HG03066 (cell line): ENCODE data around the gene UQCC3.
A peak's percentile ranks its signal among the peaks of the same experiment; 100 is the strongest.
"Not testable (repeated sequence)": the region's sequence is repeated elsewhere in the genome, so short reads cannot be mapped to it uniquely, and the experiment has no call there.

Source experiments
- ATAC-seq: cut with Tn5 transposase; IDR thresholded peaks from one replicate; pipeline ENCODE4 v1.9.1; 2021; ENCODE audit warnings: low read depth; ENCODE audit not compliant: unreplicated experiment

Gene UQCC3

DNA sequence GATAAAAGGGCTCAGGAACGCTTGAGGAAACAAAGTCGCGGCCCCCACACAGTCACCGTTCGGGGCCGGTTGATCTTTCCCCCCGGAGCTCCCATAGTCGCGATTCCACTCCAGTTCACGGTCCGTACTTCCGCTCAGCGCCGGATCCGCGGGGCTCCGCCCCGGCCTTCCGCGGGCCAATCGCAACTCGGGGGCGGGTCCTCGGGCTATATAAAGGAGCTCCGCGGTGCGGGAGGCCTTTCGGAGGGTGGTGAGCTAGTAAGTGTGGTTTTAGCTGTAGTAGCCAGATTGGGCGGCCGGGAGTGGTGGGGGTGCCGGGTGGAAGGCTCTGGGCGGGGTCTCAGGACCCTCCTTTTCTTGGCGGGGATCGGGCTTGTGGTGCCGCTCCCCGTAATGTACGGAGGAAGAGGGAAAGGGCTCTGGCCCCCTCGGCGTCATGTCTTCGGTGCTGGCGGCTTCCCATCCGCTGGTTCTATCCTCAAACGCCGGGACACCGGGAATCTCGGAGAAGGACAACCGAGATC, 6.3 kb upstream of the UQCC3 start, which contains the start of the genes C11orf98 and CSKMT:
C11orf98 (minus strand) TSS at position 136 of the 524 bp plus-strand sequence; CDS start at position 95, 41 bp downstream.
CSKMT (plus strand) TSS at position 238 of the 524 bp plus-strand sequence. CDS start 568 bp downstream, outside the sequence.
- peak; percentile 82 for ATAC-seq

DNA sequence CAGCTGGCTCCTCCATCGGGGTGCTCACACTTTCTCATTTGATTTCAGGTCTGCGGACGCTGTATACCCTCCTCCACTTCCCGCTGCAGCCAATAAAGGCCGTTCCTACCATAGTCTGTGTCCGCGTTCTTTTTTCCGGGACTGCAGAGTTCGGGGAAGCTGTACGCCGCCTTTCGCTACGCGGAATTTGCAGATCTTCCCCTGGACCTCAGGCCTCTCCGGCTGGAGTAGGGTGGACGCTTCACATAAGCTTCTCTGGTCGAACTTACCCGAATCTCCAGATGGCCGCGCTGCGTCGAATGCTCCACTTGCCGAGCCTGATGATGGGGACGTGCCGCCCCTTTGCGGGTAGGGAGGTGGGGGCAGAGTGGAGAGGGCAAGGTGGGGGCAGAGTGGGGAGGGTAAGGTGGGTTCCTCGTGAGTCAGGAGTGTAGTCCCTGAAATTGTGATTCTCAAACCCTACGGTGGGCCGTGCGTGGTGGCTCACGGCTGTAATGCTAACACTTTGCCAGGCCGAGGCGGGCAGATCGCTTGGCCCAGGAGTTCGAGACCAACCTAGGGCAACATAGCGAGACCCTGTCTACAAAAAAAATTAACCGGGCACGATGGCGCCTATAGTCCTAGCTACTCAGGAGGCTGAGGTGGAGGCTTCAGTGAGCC, 5.7 kb upstream of the UQCC3 start:
- peak; percentile 17 for ATAC-seq

DNA sequence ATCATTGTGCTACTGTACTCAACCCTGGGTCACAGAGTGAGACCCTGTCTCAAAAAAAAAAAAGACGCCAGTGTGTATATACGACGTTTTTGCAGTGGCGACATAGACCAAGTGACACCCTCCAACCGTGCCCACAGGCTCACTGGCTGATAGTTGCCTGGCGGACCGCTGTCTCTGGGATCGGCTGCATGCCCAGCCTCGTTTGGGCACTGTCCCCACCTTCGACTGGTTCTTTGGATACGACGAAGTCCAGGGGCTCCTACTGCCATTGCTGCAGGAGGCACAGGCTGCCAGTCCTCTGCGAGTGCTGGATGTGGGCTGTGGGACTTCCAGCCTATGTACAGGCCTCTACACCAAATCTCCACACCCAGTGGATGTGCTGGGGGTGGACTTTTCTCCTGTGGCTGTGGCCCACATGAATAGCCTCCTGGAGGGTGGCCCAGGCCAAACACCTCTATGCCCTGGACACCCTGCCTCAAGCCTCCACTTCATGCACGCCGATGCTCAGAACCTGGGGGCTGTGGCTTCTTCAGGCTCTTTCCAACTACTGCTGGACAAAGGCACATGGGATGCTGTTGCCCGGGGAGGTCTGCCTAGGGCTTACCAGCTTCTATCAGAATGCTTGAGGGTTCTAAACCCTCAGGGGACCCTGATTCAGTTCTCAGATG, 5.1 kb upstream of the UQCC3 start:
- ATAC-seq = no peak

DNA sequence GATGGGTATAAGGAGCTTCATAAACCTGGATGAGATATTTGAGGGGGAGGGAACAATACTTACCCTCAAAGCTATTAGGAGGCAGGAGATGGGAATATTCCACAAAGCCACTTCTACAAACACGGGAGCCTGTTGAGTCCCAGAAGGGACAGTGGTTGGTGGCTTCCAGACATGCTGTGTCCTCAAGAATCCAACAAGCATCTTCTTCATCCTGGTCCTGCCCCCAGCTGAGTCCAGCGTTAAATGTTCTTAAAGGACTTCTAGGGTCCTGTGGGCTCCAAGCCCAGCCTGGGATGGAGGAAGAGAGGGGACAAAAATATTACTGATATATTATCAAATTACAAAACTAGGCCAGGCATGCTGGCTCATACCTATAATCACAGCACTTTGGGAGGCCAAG, 4.0 kb upstream of the UQCC3 start:
- ATAC-seq = no peak

DNA sequence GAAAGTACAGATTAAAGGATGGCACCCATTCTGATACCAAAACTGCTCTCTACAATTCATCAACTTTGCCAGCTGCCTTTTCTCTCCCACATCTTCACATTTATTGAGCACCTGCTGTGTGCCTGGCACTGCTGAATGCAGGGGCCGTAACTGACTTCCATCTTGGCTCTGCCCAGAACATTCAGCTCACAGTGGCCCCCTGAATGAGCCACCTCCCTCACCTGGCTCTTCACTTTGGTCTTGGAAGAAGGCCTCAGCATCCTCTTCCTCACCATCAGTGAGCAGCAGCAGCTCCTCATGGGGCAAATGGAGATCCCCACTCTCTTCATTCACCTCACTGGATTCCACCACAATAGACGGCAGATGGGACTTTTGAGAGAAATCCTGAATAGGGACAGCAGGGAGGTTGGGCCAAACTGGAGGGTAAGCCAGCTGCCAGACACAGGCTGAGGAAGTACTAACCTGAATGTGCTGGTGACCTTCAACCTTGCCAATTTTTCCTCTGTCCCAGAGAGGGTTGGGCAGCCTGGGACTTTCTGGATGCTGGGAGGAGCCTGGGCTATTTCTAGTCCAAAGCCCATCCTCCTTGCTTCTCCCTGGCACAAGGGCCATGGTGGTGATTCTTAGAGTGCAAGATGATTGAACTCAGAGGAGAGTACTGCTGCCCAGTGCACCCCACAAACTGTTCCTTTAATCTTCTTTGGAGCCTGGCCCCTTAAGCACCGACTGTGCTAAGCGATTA, 1.9 kb upstream of the UQCC3 start:
- ATAC-seq = no peak

DNA sequence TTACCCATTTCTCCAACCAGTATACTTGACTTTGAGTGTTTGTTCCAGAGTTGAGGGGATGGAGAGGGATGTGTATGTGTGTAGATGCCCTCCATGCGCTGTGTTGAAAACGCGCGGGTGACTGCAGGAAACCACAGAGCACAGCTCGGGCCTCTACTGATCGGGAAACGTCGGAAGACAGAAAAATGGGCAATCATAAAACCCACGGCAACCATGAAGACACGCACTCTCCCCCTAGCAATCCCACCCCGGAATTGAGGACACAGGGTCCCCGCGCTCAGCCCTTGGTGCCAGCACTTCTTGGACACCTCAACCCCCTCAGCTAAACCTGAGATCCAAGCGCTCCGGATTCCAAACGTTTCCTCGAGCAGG, 251 bp upstream of the UQCC3 start:
- no peak for ATAC-seq

DNA sequence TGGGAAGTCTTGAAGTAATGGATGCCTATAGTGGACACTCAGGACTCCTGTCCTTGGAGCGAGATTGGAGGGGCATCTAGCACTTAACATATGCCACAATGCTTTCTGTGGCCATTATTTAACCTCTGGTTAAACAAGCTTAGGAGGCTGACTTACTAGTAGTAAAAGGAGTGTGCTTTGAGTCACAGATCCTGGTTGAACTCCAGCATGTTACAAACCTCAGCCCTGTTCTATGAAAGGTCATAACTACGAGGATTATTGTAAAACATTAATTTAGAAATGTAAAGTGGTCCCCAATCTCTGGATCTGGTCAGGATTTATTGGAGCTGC, 1.7 kb downstream of the UQCC3 start:
- ATAC-seq = no peak

DNA sequence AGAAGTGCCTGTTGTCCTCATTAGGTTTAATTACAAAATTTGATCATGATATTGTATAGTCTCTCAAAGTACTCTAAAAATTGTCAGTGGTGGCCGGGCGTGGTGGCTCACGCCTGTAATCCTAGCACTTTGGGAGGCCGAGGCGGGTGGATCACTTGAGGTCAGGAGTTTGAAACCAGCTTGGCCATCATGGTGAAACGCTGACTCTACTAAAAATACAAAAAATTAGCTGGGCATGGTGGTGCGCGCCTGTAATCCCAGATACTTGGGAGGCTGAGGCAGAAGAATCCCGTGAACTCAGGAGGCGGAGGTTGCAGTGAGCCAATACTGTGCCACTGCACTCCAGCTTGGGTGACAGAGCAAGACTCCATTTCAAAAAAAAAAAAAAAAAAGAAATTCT, 3.9 kb downstream of the UQCC3 start:
- not testable (repeated sequence) for ATAC-seq

DNA sequence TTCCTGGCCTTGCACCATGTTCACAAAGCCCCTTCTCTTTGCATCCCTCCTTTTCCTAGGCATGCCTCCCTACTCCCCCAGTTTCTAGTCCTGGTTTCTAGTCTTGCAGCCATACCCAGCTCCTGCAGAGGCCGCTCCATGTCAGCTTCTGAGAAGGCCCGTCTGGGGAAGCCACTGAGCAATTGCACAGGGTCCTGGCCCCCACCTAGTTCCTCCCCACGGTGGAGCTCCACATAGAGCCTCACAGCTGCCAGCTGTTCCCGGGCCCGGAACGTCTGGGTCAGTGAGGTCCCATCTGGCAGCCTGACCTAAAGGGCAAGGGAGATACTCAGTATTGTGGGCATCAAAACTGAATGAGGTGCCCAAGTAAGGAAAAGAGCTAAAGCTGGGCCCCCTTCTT, 5.2 kb downstream of the UQCC3 start:
- no peak for ATAC-seq

DNA sequence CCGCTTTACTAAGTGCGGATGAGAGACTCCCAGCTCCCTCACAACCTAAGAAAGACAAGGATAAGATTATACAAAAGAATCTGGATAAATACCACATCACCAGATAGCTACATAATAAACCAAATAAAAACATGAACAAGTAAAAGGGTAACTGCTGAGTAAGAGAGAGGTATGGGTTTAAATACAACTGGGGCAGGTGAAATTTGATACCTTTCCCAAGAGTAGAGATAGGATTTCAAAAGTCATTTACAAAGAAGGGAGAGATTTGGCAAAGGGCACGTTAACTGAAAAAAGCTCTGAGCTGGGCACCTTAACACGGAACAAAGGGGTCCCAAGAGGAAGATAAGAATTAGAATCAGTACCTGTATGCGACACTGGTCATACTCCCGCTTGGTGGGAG, 5.7 kb downstream of the UQCC3 start:
- ATAC-seq = no peak

DNA sequence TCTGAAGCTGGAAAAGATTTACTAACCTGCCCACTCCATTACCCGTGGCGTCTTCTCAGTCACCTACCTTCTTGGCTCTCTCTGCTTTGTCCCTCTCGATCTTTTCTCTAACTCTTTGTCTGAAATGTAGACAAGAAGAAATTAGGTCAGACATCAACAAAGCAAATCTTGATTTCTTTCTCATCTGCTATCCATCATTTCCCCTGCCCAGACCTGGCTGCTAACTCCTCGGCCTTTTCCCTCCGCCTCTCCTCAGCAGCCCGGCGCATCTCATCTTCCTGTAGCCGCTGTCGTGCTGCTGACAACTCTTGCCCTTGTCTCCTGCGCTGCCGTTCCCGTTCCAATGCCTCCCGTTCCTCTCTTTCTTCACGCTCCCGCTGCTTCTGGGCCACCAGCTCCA, 6.2 kb downstream of the UQCC3 start:
- no peak for ATAC-seq

DNA sequence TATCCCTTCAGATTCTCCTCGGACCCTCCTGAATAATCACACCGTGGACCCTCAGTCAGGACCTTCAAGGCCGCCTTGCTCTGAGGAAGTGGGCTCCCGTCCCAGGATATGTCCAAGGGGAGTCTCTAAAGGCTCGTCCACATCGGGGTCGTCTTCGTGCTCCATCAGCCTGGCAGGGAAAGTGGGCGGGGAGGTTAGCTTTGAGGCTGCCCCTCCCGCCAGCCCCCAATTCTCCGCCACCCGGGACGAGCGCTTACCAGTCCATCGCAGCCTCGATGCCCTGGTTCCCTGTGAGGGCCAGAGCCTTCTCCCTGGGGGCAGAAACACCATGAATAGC, 6.9 kb downstream of the UQCC3 start:
- no peak for ATAC-seq

DNA sequence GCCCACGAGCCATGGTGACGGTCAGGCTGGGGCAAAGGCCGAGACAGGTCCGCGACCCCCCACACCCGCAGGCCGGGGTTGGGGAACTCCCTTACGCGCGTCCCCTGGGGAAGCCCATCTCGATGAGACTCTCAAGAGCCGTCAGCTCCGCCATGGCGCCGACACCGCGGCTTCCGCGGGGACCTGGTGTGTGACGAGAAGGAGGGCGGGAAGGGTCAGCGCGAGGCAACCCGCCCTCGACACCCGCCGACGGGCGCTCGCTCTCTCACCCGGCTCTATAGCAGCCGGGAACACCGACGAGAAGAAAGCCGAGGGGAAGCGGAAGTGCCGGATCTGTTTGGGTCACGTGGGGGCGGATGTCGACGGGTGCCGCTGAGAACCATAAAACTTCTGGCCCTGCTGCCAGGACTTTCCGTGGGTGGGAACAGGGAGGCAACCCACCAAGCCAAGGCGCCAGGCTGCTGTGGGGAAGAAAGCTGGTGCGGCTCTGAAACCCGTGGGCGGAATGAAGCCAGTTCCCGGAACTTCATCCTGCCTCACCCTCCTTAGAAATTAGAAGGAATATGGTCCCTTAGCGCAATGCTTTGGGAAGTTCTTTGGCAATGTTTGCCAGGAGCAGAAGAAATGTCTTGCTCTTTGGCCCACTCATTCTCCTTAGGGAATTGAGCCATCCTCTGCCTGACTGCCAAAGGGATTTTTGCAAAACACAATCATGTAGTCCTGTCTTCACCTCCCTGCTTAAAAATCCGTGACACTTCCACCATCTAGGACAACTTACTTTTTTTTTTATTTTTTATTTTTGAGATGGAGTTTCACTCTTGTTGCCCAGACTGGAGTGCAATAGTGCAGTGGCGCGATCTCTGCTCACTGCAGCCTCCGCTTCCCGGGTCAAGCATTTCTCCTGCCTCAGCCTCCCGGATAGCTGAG, 7.6 kb downstream of the UQCC3 start, which contains the start of gene UBXN1:
UBXN1 (minus strand) TSS at position 304 of the 927 bp plus-strand sequence; CDS start at position 154, 150 bp downstream.
- peak; percentile 69 for ATAC-seq

DNA sequence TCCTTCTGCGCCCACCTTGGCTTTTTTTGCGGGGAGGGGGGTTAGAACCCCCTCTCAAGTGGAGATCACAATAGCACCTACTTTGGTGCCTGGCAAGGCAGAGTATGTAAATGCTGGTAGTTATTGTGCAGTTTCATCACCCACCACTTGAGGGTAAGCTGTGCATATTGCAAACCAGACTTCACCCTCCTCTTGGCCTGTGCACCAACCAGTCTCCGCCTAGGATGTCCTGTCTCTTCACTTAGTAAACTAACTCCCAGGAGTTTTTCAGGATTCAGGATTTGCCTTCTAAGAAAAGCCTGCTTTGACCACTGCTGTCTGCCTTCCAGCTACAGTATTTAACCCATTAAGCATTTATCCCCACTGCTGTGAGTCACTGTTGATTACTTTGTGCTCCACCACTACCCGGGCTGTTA, 9.4 kb downstream of the UQCC3 start:
- ATAC-seq = no peak

DNA sequence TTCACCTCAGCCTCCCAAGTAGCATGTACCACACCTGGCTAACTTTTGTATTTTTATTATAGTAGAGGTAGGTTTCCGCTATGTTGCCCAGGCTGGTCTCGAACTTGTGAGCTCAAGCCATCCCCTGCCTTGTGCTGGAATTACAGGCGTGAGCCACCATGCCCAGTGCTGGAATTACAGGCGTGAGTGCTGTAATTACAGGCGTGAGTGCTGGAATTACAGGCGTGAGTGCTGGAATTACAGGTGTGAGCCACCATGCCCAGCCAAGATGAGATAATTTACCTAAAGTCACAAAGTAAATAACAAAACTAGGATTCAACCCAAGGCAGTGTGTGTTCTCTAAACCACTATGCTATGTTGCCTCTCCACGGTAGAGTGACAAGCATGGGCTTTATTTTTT, 11.0 kb downstream of the UQCC3 start:
- ATAC-seq = no peak

DNA sequence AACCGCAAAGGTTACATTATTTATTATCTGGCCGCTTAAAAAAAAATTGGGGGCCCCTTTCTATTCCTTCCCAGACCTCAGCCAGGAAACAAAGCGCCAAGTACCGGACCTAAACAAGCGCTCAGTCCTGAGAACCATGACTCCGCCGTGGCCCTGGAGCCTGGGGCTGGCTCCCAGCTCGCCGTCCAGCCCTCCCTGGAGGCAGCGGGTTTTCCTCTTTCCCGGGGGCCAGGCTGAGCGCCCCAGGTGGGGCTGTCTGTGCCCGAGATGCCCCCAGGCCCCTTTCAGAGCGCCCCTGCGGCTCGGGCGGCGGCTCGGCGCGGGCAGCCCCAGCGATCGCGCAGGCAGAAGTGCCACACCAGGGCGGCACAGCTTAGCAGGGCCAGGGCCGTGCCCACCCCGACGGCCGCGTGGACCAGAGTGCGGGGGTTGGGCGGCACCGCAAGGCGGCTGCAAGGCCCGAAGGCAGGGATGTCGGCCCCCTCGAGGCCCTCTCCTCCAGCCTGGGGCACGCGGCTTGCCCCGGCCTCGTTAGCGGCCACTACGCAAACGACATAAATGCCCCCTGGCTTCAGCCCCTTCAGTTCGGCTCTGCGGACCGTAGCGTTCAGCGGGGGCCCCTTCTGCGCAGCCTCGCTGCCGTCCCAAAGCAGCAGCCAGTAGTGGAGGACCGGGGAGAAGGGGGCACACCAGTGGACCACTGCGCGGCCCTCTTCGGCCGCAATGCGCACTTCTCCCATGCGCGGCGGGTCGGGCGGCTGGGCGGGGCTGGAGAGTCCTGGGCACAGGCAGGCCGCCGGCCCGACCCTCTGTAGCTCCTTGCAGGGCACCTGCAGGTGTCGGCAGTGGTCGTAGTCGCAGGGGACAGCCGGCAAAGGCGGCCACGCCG, 16.3 kb downstream of the UQCC3 start:
- no peak for ATAC-seq

DNA sequence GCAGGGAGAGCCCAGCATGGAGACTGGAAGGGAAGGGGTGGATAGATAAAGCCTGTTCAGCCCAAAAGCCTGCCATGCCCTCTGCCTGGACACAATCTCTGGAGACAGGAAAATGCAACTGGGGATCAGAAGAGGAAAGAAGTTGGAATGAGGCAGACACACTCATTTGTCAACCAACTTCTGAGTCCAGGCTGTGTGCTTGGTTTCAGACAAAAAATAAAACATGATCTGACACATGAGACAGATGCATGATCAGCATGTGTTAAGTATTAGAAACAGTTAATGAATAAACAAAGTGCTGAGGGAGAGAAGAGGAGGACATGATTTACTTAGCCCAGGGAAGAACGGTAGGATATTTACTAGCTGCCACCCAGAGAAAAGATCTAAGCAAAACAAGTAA, 17.0 kb downstream of the UQCC3 start:
- no peak for ATAC-seq

DNA sequence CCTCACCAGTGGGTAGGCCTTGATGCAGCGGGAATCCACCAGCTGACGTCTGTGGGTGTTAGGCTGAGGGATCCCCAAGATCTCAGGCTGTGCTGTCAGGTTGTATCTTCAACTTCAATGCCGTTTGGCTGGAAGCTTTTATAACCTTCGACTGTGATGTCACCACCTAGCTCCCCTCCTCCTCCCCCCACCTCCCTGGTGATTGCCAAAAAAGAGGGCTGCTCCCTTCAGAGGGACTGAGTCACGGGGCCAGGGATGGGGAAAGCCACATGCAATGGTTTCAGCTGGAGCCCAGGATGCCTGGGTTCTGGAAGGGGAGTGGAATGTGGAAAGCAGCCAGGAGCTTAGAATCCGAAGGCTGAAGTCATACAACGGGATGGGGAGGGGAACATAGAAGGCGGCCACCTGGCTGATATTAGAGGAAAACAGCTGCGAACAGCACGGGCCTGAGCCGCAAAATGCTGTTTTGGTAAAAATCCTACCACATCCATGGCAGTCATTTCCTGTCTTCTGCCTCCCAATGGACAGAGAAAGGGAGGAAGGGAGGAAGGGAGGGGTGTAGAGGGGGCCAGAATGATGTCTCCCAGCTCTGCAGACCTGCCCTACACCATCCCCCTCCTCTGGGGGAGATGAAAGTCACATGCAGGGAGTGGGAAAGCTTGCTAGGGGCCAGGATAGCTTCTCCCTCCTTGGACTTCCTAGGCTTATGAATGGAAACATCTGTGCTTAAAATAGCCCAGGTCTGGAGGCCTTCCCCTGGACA, 18.1 kb downstream of the UQCC3 start, which contains the start of gene LRRN4CL:
LRRN4CL (minus strand) TSS at position 110 of the 763 bp plus-strand sequence. CDS start 1,022 bp downstream, outside the sequence.
- no peak for ATAC-seq

DNA sequence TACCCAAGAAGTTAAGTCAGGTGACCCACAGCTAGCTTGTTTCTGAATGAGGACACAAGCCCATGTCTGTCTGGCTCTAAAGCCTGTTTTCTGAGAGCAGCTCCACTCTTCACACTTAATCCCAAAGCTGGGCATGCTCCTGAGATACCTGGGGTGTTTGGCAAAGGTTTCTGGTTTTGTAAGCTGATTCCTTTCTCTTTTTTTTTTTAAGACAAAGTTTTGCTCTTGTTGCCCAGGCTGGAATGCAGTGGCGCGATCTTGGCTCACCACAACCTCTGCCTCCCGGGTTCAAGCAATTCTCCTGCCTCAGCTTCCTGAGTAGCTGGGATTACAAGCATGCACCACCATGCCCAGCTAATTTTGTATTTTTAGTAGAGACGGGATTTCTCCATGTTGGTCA, 22.2 kb downstream of the UQCC3 start:
- ATAC-seq = not testable (repeated sequence)
